ENCODE results near the gene CCDC91. TPM values are rescaled to one million over a fixed set of nuclear protein-coding genes. Genes with fewer than 3 reads are reported as not detected.

The CCDC91 gene
- total RNA-seq, 1 donor from 2014 or later, result 30.2 TPM

DNA sequence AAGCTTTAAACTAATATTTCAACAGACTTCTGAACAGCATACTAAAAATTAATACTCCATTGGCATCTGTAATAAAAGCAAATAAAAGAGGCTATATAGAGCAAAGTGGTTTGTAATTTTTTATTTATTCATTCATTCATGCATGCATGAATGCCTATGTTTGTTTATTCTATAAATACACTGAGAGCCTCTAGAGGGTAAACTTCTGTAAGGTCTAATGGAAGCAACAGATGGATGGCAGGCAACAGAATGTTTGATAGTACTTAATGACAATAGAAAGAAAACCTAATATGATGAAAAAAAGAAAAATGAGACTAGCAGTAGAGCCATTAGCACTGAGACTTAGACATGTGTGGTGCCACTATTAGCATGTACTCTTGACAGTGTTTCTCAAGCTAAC lies 253.1 kb downstream of the CCDC91 start:
- no peak for ATAC-seq
- Histone ChIP-seq H3K4me3 (no peak overlapping the region), H3K27me3 (ENCODE audit: low read depth) (no peaks in the 10 kb centered on the region), H3K4me1 (no peaks in the 10 kb centered on the region), H3K27ac (no peak overlapping the region), H3K36me3 (no peaks in the 10 kb centered on the region), H3K9me3 (no peaks in the 10 kb centered on the region)
- intact Hi-C loops (cut with DNase I), result no loop called here
- TF ChIP-seq, protein P1, sequence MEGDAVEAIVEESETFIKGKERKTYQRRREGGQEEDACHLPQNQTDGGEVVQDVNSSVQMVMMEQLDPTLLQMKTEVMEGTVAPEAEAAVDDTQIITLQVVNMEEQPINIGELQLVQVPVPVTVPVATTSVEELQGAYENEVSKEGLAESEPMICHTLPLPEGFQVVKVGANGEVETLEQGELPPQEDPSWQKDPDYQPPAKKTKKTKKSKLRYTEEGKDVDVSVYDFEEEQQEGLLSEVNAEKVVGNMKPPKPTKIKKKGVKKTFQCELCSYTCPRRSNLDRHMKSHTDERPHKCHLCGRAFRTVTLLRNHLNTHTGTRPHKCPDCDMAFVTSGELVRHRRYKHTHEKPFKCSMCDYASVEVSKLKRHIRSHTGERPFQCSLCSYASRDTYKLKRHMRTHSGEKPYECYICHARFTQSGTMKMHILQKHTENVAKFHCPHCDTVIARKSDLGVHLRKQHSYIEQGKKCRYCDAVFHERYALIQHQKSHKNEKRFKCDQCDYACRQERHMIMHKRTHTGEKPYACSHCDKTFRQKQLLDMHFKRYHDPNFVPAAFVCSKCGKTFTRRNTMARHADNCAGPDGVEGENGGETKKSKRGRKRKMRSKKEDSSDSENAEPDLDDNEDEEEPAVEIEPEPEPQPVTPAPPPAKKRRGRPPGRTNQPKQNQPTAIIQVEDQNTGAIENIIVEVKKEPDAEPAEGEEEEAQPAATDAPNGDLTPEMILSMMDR (IDR thresholded peaks at IDR 0.05), result no peak
- DNase-seq, result no peak

DNA sequence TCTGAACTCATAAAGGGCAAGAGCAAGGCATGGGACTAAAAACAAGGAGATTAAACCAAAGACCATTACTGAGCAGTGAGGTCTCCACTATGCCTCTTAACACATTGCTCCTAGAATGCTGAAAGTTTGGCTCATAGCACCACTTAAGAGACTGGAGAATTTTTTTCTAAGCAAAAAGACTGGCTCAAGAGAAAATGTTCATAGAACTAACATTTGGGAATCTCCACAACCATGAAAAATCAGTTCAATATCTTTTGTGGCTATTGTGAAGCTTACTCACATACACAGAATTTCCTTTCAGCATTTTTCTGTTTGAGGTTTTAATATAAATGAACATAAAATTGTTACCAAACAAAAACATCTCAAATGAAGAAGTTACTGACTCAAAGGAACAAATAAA lies 255.8 kb downstream of the CCDC91 start:
- no peaks in the 10 kb centered on the region for H3K9me3 ChIP-seq
- no peak for ATAC-seq
- H3K36me3 ChIP-seq, result no peaks in the 10 kb centered on the region
- TF ChIP-seq, protein P1 (IDR thresholded peaks at IDR 0.05), result no peak
- no peaks in the 10 kb centered on the region for H3K27me3 ChIP-seq (ENCODE audit: low read depth)
- intact Hi-C loops (cut with DNase I), result no loop called here
- H3K4me3 ChIP-seq, result no peak overlapping the region
- no peak overlapping the region for H3K27ac ChIP-seq
- H3K4me1 ChIP-seq, result no peaks in the 10 kb centered on the region
- DNase-seq, result no peak

DNA sequence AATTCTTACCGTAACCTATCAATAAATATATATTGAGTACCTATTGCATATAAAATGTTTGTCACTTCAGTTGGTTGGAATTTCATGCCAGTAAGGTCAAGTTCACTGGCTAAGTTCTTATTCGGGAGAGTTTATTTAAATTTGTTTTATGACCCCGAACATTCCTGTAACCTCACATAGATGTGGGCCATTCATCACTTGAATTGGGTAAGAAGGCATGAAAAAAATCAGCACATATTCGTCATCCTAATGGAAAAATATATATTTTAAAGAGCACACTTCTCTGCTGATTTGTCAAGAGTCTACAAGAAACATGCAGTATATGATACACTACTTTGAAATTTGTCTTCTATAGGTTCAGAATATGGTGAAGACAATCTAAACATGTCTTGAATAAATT lies 263.4 kb downstream of the CCDC91 start:
- Histone ChIP-seq H3K4me1 (no peaks in the 10 kb centered on the region), H3K4me3 (no peak overlapping the region), H3K9me3 (no peaks in the 10 kb centered on the region), H3K27ac (no peak overlapping the region), H3K36me3 (no peaks in the 10 kb centered on the region), H3K27me3 (ENCODE audit: low read depth) (no peaks in the 10 kb centered on the region)
- DNase-seq, result no peak
- TF ChIP-seq, protein P1 (IDR thresholded peaks at IDR 0.05), result no peak
- no peak for ATAC-seq
- intact Hi-C loops (cut with DNase I), result no loop called here

DNA sequence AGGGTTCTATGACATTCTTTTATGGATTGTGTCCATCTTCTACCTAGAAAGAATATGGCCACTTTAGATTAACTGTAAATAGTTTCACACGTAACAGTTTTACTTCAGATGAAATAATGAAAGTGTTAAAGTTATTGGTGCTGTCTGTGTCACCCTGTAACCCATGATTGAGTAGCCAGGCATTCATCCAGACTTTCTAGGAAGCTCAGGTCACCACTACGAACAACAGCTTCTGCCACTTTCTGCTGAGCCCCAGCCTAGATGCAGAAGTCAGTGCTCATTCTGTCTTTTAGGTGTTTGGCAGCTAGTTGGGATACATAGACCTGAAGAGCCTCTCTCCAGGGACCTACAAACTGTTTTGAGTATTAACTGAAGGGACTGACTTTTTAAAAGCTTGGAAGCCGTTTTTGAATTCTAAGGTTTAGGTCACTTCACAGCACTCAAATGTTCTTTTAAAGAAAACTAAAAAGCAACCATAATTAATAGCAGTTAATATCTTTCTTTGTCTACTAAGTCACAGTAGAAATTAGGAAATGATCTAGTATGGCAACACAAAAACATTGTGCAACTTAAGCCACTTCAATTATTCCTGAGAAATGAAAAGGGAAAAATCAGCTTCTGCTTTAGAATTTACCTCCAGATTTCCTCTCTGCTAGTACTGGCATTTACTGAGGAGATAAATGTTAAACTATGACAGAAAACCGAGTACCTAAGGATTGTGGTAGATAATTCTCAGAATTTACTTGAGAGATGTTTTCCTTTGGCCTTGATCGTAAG lies 266.9 kb downstream of the CCDC91 start:
- H3K4me1 ChIP-seq, result no peaks in the 10 kb centered on the region
- no peaks in the 10 kb centered on the region for H3K27me3 ChIP-seq (ENCODE audit: low read depth)
- DNase-seq (no peak), ATAC-seq (no peak)
- H3K36me3 ChIP-seq, result no peaks in the 10 kb centered on the region
- H3K4me3 ChIP-seq, result no peak overlapping the region
- H3K9me3 ChIP-seq, result no peaks in the 10 kb centered on the region
- H3K27ac ChIP-seq, result no peak overlapping the region
- TF ChIP-seq, protein P1 (IDR thresholded peaks at IDR 0.05), result no peak
- intact Hi-C loops (cut with DNase I), result no loop called here

DNA sequence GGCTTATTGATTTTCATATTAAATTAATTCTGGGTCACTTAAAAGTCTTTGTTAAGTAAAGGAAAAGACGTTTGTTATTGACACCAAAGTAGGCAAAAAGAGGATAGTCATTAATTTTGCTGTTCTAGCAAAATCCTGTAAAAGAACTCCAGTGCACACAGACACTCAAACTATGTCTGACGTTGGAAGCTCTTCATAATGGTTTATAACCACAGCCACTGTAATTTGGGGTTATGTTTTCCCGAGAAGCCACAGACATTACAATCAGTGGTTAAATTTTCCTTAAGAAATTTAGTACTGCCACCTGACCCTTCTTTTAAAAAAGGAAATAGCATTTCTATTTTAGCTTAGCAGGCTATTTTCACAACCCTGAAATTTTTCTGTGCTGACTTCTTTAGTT lies 267.5 kb downstream of the CCDC91 start:
- Histone ChIP-seq H3K27me3 (ENCODE audit: low read depth) (no peaks in the 10 kb centered on the region), H3K4me1 (no peaks in the 10 kb centered on the region), H3K27ac (no peak overlapping the region), H3K4me3 (no peak overlapping the region), H3K9me3 (no peaks in the 10 kb centered on the region), H3K36me3 (no peaks in the 10 kb centered on the region)
- TF ChIP-seq, protein P1 (IDR thresholded peaks at IDR 0.05), result no peak
- ATAC-seq (no peak), DNase-seq (no peak)
- intact Hi-C loops (cut with DNase I), result no loop called here
